ENCODE data around the gene RXRA.
"Not testable (repeated sequence)": the region's sequence is repeated elsewhere in the genome, so short reads cannot be mapped to it uniquely, and the experiment has no call there.

RXRA gene

DNA sequence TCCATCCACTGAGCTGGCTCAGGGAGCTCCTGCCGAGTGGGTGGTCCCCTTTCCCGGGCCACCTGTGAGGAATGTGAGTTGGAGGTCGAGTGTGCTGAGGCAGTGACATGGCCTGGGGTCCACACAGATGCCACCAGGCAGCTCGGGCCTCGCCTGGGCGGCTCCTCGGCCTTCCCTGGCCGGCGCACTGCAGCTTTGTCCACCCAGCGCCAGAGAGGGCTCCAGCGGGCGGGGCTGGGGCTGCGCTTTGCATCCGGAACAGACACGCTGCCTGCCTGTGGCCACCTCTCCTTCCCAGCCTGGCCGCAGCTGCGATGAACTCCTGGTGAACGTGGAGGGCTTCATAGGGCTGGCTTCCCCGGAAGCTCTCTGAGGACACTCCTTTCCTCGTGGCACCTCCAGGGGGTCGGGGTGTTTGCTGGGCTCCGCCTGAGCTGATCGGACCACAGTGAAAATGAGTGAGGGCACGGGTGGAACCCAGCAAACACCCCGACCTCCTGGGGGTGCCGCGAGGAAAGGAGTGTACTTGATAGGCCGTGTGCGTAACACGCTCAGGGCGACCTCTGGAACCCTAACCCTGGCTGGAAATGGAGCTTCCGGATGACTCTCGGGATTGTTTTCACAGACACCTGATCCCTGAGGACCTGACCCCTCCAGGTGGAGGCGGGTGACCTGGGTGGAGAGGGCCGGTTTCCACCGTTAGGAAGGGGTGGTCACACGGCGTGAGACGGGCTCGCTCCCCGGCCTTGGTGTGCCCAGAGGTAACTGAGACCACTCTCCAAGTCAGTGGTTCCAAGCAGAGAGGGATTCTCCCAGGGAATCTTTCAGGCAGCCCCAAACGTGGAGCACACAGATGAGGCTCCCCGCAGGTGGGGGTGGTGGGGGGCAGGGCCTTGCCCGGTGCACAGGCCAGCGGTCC lies 31.8 kb upstream of the RXRA start:
- no peak for DNase-seq

DNA sequence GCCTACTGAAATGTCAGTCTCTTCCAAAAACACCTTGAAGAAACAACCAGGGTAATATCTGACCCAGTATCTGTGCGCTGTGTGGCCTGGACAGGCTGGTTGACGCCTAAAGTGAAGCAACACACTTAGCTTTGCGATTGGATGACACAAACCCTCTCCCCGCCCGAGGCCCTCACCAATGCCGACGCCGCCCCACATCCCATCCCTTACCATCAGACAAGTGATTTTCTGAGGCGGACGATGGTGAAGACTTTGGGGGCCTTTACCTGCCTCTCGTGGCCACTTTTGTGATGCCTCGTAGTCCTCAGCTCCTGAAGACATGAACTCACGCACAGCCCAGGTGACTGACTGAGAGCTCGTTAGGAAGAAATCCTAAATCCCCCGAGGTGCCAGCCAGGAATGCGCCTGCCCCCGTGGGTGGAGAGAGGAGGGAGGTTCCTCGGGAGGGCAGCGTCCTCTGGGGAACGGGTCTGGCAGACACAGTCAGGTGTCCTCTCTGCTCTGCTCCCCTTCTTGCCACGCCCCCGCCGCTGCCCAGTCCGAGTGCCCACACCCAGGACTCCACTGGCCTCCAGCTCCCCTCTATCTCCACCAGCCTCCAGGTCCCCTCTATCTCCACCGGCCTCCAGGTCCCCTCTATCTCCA lies 31.0 kb upstream of the RXRA start:
- no peak for DNase-seq

DNA sequence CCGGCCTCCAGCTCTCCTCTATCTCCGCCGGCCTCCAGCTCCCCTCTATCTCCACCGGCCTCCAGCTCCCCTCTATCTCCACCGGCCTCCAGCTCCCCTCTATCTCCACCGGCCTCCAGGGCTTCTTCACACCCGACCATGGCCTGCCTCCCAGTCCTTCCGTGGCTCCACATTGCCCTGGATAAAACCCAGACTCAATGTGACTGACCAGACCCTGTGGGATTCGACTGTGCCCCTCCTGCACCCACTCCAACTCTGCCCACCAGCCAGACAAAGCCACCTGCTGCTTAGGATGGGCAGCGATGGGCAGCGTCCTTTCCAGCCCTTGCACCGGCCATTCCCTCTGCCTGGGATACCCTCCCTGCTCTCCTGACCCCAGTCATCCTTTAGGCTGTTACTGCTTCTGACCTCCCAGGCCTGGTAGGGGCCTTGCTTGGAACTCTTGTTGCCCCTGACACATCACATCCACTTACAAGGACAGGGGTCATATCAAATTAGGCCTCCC lies 30.5 kb upstream of the RXRA start:
- no peak for DNase-seq

DNA sequence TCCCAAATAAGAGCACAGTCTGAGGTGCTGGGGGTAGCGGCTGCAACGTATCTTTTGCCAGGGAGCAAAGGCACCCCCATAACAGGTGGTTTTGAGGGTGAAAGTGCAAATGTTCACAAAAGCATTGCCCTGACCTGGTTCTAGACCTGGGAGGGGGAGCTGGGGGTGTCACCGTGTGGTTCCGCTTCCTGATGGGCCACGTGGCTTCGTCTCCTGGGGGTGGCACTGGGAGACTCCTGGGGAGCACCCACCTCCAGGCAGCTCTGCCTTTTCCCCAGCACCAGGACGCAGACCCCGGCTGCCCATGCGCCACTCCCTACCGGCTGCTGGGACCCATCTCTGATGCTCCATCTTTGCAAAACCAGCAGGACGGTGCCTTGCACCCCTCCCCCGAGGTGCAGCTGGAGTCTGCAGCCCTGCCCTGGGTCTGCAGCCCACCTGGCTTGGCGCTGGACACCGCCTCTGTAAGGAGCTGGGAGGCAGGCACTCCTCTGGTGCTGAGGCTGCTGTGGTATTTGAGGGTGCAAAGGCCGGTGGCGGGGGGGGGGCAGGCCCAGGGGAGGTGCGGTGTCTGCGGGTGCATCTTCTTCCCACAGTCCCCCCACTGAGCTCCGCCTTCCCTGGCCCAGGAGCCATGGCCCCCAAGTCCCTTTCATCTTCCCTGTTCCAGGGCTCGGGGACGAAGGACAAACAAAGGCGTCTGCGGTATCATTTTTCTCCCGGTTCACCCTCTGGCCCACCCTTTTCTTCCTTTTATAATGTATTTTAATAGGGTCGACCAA lies 29.8 kb upstream of the RXRA start:
- no peak for DNase-seq

DNA sequence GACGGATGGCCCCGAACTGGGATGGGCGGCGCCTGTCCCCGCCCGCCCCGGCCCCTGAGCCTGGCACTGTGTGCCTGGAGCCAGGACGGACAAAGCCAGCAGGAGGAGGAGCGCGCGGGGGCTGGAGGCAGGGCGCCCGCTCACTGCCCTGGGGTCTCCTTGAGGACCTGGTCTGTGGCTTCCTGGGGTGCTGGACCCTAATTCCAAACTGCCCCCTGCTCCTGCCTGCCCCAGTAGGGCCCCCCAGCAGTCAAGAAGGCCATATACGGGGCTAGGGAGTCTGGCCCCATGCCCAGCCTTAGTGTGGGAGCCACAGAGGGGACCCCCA lies 29.2 kb upstream of the RXRA start:
- DNase-seq, result no peak

DNA sequence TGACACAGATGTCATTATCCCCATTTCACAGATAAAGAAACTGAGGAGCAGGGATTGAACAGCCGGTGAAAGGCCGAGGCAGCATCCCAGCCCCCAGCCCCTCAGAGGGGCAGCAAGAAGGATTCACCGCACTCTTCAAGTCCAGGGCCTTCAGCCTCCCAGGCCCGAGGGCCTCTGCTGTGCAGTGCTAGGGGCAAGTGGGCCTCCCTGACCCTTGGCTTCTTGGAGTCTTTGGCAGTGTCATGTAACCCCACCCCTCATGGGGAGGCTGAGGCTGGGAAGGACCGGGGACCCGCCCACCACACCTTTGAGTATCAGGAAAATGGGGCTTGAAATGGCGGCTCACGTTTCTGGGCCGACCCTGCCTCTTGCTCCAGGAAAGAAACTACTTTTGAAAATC lies 28.7 kb upstream of the RXRA start:
- no peak for DNase-seq

DNA sequence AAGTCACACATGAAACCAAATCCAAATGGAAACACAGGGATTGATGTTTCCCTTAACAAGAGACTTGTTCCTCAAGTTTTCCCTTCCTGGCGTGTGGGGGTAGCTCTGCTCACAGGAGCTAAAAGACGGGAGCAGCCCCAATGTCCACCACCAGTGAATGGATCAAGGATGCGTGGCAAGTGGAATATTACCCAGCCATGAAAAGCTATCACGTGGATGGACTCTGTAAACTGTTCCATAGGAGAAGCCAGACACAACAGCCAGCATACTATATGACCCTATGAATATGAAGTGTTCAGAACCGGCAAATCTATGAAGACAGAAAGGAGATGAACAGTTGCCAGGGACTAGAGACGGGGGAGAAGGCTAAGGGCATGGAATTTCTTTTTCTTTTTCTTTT lies 28.3 kb upstream of the RXRA start:
- DNase-seq, result no peak

DNA sequence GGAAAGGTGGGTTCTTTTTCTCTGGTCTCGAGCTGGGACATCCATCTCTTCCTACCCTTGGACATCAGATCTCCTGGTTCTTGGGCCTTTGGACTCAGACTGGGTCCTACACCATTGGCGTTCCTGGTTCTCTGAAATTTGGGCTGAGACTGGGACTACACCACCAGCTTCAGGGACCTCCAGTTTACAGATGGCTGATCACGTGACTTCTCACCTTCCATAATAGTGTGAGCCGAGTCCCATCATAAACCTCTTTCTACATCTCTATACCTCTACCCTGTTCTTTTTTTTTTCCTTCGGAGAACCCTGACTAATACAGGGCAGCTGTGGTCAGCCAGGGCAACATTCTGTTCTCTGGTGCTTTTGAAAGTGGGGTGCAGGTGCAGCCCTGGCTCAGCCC lies 27.2 kb upstream of the RXRA start:
- no peak for DNase-seq

DNA sequence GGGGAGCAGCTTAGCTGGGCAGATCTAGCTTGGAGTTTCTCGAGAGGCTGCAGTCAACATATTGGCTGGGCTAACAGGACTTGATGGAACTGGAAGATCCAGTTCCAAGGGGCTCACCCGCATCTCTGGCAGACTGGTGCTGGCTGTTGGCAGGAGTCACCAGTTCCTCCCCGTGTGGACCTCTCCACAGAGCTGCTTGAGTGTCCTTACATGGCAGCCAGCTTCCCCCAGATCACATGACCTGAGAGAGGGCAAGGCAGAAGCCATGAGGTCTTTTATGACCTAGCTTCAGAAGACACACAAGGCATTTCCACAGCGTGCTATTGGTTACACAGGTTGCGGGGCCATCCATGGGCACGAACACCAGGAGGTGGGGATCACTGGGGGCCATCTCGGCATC lies 26.4 kb upstream of the RXRA start:
- no peak for DNase-seq

DNA sequence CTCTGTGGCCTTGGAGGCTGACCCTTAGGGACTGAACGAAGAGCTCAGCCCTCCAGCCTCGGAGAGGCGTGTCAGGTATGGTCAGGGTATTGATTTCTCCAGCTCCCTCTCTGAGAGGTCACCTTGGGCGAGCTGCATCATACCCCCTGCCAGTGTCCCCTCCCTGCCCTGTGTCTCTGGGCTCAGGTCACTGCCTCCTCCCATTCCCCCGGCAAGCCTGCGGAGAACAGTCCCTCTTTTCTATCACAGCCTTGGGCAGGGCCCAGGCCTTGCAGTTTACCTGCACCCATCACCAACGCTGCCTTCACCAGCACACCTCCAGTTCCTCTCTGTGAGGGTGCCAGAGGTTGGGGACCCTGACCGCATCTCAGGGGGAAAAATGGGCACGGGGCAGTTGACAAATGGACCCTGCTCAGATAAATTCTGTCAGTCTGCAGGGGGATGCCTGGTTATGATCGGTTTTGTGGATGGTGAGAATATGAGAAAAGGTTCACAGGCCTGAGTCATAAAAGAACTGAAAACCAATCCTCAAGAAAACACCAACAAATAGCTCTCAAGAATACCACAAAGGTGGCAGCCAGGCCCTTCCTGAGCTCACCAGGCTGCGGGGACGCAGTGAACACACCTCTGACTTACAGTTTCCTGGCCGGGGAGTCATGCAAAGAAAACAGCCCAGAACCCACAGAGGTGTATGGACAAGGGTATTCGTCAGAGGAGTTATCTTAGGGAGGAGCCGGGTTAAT lies 24.7 kb upstream of the RXRA start:
- DNase-seq, result no peak

DNA sequence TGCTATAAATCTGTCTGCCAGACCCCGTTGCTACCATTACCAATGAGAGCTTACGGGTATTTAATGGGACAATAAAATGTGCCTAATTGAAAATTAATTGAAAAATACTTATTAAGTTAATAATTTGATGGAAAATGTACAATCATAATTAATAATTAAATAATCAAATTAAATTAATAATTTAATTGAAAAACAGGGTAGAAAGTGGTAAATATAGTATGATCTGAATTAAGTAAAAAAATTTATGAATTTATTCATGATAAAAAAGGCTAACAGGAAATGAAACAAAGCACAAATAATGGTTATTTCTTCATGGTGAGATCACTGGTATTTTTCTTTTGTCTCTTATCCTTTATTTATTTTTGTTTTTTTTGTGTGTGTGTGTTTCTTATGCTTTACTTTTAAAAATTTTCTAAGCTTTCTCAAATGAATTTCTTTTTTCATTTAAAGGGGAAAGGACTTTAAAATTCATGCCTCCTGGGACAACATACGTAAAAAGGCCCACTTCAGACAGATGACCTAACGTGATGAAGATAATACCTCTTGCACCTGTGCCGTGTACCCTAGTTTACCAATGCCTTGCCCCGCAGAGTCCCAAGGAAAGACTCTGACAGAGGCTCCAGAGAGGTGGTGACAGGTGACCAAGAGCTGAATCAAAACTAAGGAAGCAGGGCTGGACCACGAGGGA lies 24.0 kb upstream of the RXRA start:
- DNase-seq, result no peak

DNA sequence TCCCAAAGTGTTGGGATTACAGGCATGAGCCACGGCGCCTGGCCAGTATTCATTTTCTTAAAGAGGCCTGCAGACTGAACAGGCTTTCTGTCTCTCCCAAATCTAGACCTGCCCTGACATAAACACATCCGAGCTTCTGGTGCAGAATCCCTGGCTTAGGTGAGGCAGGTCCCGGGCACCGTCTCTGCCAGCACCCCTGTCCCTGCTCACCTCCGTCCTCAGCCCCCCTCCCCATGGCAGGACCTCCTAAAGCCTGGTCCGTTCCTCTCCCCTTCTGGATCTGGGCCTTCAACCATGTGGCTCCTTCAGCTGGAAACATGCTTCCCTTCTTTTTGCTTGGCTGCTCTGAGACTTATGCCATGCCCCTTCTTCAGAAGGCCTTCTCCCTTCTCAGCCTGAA lies 22.7 kb upstream of the RXRA start:
- no peak for DNase-seq

DNA sequence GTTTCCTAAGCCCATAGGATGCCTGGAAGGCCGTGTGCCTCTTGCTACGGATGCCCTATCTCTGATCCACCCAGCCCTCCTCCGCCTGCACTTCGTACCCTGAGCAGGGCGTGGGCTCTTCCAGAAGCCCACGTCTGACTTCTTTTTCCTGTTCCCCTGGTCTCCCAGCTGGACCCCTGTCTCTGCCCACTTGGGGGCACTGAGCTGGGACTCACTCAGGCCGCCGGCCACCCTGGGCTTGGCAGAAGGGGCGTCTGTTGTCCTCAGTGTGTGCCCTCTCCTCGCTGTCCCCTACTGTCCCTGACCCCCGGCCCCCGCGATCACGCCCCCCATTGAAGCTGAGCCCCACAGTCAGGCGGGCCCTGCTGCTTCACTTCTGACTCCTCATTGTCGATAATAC lies 22.0 kb upstream of the RXRA start:
- no peak for DNase-seq

DNA sequence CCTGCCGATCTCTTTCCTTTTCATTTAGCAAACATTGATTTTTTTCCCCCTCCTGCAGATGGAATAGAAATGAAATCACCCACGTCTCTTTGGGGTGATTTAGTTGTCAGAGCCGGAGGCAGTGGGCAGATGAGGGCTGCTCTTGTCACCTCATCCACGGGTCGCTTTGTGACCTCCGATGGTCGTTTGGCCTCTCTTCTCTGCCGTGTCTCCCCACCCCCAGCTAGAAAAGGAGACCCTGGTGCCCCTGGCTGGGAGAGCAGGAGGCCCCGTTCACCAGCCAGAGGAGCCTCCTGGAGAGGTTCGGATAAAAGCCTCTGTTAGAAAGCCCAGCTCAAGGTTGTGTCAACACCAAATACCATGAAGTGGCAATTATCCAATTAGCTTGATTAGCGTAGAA lies 21.6 kb upstream of the RXRA start:
- no peak for DNase-seq

DNA sequence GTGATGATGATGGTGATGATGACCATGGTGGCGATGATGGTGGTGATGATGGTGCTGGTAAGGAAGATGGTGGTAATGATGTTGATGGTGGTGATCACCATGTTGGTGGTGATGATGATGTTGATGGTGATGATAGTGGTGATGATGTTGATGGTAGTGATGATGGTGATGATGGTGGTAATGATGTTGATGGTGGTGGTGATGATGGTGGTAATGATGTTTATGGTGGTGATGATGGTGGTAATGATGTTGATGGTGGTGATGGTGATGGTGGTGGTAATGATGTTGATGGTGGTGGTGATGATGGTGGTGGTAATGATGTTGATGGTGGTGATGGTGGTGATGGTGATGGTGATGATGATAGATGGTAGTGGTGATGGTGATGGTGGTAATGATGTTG lies 20.7 kb upstream of the RXRA start:
- no peak for DNase-seq

DNA sequence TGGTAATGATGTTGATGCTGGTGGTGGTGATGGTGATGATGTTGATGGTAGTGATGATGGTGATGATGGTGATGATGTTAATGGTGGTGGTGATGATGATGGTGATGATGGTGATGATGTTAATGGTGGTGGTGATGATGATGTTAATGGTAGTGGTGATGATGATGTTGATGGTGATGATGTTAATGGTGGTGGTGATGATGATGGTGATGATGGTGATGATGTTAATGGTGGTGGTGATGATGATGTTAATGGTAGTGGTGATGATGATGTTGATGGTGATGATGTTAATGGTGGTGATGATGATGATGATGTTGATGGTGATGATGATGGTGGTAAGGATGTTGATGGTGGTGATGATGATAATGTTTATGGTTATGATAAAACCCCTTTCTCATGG lies 20.2 kb upstream of the RXRA start:
- not testable (repeated sequence) for DNase-seq

DNA sequence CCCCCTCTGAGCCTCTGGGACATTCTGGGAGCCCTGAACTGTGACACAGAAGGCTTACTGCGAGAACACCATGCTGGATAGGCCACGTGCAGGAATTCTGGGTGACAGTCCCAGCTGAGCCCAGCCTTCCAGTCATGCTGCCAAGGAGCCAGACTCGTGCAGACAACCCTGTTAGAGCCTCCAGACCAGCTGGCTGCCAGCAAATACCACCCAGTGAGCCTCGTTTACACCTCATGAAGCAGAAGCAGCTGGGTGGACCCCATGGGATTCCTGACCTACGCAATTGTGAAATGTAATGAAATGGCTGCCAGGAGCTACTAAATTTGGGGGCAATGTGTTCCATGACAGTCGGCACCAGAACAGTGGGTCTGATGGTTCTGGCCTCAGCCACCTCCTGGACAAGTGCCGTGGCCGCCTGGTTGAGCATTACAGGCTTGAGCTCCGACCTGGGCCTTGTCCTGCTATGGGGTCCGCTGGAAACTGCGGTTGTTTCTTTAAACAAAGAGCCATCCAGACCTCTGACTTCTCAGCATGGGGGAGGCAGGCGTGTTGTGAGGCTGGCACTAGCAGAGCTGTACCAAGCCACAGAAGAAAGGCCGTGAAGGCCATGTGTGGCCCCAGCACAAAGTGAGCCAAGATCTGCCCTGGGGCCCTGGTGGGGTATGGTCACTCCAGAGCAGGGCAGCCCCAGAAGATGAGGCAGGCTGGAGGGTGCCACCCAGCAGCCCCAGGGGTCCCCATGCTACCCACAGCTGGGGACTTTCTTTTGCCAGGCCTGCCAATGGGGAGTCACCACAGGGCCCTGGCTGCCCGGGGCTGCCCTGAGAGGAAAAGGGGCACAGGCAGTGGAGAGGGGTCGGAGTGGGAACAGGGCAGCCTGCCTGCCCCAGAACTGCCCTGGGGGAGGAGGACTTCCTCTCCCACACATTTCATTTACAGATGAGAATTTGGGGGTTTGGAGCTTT lies 19.3 kb upstream of the RXRA start:
- no peak for DNase-seq

DNA sequence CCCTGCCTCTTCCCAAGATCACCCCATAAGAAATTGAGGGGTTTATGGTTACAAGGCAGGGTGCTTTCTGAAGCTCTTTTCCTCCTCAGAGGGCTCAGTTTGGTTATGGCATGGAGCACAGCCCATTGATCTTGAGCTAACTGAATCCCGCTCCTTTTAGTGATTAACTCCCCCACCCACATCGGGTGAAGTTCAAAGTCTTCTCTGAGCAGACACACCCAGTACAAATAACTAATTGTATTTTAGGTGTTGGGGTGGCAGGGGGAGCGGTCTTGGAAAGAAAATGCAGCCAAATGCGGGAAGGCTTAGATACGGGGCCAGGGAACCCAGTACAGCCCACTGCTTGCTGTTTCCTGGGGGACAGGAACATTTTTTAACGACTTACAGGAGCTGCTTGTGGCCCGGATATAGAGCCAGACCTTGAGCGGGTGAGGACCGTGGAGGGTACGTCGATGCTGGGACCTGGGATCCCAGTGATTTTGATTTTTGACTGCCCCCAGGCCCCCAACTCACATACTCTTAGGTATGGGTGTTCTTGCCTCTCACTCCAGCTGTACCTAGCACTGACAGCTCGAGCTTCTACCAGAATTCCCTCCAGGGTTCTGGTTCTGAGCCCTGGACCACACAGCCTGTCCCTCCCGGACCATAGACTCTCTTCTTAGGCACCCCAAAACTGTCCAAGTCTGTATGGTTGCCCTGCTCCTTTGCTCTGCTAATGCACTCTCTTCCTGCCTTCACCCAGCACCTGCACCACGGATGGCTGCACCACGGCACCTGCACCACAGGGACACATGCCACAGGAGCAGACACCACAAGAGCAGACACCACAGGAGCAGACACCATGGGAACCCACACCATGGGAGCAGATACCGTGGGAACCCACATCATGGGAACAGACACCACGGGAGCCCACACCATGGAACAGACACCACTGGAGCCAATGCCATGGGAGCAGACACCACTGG lies 18.3 kb upstream of the RXRA start:
- DNase-seq, result no peak

DNA sequence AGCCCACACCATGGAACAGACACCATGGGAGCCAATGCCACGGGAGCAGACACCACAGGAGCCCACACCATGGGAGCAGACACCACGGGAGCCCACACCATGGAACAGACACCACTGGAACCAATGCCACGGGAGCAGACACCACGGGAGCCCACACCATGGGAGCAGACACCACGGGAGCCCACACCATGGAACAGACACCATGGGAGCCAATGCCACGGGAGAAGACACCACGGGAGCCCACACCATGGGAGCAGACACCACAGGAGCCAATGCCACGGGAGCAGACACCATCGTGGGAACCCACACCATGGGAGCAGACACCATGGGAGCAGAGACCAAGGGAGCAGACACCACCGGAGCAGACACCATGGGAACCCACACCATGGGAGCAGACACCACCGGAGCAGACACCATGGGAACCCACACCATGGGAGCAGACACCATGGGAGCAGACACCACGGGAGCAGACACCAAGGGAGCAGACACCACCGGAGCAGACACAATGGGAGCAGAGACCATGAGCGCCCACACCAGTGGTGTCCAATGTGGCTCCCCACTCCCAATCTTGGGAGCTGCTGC lies 17.5 kb upstream of the RXRA start:
- DNase-seq, result not testable (repeated sequence)

Data from hippocampal formation (tissue), 2 donors.